HG02571 (cell line): Measurements from ENCODE around the gene RNF123.
A peak's percentile ranks its signal among the peaks of the same experiment; 100 is the strongest.

Source experiments
- ATAC-seq: cut with Tn5 transposase; IDR thresholded peaks from one replicate; pipeline ENCODE4 v1.9.1; 2021; ENCODE audit warnings: mild to moderate bottlenecking, moderate library complexity; ENCODE audit not compliant: unreplicated experiment

Gene RNF123

DNA sequence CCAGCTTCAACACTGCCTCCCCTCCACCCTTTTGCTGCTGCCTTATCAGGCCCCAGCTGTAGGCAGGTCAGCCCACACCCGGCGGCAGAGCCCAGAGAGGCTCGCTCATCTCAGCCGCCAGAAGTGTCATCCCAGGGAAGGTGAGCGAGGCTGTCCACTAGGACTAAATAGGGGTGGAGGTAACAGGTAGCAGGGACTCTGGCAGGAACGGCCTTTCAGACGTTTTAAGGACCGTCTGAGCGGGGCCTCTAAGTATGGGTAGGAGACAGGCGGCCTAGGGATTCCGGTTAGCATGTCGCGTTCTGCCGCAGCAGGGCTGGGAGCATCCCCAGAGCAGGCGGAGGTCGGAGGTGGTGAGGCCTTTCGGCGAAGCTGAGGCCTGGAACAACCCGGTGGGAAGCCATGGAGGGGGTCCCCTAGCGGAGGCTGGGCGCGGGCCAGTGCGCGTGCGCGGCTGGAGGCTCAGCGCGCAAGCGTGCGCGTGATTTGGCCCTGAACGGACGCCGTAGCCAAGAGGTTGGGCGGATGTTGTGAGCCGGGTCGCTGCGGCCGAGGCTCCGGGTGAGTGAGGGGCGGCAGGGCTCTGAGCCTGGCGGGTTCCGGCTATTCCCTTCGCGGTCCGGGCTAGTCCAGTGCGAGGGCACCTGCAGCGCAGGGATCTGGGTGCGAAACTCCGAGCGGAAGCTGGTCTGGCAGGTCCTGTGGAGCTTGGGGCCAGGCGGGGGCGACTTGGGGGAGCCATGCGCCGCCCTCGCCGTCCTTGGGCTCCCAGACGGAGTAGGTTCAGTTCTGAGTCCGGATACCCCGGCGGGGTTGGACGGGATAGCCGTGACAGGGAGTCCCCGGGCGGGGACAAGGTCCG lies at the start of gene RNF123, which contains the start of gene MST1:
Gene RNF123, plus strand, starts transcription at position 512 of the 862 bp plus-strand sequence. CDS start 1,609 bp downstream, outside the sequence.
Gene MST1, minus strand, starts transcription at position 429 of the 862 bp plus-strand sequence. CDS start 783 bp downstream, outside the sequence.
- peak; percentile 62 for ATAC-seq

DNA sequence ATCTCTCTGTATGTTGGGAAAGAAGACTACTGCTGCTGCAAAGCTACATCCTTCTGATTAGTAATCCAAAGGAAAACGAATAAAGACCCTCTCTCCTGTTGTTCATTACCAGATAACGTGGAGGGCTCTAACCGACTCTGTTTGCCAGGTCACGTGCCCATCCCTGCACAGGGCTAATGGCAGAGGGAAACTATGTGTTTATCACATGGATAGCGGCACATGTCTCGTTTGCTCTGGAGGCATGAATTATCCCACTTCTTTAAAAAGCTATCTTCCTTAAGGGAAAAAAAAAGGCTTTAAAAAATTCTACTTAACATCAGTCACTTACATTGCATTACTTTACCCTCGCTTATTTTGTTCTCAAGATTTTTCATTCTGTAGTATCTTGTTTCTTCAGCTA lies 48.1 kb upstream of the RNF123 start:
- no peak for ATAC-seq

DNA sequence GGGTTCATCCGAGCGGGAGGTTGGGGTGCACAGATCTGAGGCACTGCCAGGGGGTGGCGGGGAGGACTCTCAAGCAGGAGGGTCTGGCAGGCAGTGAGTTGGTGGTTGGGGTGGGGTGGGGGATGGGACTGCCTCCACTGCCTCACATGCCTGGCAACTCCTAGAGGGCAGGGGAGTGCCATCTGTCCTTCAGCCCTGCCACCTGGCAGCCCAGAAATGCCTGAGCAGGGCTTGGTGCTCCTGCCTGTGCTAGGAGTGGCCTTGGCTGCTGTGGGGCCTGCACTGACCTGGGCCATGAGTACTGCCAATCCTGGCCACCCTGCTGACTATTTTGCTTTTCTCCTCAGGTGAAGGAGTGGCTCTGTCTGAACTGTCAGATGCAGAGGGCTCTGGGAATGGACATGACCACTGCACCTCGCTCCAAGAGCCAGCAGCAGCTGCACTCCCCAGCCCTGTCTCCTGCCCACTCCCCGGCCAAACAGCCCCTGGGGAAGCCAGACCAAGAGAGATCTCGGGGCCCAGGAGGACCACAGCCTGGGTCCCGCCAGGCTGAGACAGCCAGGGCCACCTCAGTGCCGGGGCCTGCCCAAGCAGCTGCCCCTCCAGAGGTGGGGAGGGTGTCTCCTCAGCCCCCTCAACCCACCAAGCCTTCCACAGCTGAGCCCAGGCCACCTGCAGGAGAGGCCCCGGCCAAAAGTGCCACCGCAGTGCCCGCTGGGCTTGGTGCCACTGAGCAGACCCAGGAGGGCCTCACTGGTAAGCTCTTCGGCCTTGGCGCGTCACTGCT lies 47.2 kb upstream of the RNF123 start:
- no peak for ATAC-seq

DNA sequence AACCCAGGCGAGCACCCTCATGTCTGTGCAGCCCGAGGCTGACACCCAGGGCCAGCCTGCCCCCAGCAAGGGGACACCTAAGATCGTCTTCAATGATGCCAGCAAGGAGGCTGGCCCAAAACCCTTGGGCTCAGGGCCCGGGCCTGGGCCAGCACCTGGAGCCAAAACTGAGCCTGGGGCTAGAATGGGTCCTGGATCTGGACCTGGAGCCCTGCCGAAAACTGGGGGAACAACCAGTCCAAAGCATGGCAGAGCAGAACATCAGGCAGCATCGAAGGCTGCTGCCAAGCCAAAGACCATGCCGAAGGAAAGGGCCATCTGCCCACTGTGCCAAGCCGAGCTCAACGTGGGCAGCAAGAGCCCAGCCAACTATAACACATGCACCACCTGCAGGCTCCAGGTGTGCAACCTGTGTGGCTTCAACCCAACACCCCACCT lies 46.6 kb upstream of the RNF123 start:
- ATAC-seq: no peak

DNA sequence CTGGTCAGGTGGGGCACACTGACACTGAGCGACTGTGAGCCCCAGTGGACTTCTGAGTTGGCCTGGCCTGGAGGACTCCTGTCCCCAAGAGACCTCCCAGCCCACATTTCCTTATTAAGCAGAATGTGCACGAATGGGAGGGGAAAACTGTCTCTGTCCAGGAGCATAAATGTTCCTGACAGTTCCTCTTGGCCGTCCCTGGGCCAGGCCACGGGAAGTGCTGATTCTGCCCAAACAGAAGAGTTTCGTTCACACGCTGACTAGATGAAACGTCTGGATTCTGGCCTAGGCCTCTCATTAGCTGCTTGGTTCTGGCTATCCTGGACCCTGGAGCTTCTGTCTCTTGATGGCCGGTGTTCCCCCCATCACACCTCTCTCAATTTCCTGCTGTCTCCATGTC lies 44.7 kb upstream of the RNF123 start:
- ATAC-seq: no peak

DNA sequence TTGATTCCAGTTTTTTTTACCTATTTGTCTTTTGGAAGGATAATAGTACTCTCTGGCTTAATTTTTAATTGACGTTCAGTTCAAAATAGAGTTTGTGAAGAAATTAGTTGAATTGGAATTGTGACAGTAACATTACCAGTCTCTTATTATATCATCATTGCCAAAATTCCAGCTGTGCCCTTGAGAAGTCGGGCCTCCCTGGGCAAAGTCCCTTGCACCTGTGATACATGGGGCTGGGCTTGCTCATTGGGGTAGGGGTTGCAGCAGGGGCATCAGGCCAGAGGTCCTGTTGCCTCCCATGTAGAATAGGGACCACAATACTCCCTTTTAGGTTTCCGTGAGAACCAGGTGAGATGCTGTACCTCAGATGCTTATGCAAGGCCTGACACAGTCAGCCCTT lies 43.1 kb upstream of the RNF123 start:
- no peak for ATAC-seq

DNA sequence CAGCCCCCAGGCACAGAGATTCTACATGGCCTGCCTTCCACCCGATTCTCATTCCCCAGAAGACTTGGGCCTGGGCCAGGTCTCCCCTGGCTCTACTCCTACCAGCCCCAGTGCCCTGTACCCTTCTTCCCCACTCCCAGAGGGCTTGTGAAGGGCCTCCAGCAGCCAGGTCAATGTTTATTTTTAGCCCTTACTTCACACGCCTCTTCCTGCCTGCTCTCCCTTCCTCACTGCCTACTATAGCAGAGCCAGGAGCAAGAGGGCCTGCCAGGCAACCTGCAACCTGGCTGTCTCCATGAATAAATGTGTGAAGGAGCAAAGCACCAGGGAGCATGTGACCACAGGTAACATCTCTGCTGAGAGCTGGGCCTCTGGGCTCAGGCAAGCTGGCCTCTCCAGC lies 41.6 kb upstream of the RNF123 start:
- no peak for ATAC-seq

DNA sequence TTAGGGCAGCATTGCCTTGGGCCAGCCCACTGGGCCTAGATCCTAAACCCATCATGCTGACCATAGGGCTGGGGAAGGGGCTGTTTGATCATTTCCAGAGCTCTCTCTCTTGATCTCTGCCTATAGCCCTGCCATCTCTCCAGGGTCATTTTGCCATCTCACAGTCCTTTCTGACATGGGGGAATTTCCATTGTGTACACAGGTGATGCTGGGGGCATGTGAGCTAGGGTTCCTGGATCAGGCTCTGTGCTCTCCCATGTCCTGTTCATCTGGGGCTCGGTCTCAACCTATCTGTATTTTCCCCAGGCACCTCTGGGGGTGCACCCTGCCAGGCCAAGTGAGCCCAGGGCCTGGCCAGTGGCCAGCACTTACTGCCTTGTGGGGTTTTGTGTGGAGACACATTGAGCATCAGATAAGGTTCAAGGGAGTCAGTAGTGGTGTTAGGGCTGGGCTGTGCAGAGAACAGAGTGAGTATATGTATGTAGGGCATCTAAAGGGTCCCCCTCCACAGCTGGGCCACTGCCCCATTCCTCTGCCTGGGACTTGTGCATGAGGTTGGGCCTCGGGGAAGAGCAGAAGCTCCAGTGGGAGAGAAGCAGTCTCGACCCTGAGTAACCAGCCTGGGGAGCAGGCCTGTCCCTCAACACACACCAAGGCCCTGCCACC lies 40.9 kb upstream of the RNF123 start:
- no peak for ATAC-seq

DNA sequence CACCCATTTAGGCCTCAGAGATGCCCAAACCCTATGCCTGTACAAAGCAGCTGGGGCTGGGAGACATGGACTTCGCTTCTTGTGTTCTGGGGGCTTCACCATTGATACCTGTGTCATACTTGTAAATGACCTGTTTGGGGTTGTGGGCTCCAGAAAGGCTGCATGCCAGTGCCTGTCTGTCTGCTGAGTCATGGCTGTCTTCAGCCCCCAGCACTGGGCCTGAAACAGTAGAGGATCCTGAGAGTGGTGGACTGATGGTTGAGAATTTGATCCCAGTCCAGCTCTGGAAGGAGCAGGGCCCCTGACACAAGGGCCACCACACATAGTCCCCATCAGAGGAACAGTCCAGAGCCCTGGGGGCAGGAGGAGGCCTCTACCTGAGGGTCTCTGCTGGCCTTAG lies 39.8 kb upstream of the RNF123 start:
- no peak for ATAC-seq

DNA sequence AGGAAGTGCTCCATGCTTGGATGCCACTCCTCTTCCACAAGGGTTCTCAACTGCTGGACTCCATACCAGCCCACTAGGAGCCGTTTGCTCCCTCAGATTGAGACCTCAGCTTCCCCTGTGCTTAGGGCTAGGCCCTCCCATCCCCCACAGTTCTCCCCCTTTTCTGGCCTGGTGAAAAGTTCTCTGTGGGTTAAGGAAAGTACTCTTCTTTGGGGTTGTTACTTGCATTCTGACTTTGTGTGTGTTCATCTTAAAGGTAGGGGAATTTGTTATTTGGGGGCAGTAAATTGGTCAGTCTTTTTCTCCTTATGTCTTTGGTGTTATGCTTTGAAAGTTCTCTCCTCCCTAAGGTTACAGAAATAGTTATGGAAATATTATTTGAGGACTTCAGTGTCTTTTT lies 39.2 kb upstream of the RNF123 start:
- no peak for ATAC-seq

DNA sequence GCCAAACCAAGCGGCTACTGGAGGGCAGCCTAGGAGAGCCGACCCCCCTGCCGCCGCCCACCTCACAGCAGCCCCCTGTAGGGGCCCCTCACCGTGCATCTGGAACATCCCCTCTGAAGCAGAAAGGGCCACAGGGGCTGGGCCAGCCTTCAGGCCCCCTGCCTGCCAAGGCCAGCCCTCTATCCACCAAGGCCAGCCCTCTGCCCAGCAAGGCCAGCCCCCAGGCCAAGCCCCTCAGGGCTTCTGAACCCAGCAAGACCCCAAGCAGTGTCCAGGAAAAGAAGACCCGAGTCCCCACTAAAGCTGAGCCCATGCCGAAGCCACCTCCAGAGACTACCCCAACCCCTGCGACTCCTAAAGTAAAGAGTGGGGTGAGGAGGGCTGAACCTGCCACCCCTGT lies 38.7 kb upstream of the RNF123 start:
- ATAC-seq: no peak

DNA sequence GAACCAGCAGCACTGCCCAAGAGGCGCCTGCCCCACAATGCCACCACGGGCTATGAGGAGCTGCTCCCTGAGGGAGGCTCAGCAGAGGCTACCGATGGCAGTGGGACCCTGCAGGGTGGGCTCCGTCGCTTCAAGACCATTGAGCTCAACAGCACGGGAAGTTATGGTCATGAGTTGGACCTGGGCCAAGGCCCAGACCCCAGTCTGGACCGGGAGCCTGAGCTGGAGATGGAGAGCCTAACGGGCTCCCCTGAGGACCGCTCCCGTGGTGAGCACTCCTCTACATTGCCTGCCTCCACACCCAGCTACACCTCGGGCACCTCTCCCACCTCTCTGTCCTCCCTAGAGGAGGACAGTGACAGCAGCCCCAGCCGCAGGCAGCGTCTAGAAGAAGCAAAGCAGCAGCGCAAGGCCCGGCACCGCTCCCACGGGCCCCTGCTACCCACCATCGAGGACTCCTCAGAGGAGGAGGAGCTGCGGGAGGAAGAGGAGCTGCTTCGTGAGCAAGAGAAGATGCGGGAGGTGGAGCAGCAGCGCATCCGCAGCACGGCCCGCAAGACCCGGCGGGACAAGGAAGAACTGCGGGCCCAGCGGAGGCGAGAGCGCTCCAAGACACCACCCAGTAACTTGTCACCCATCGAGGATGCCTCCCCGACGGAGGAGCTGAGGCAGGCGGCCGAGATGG lies 37.0 kb upstream of the RNF123 start:
- no peak for ATAC-seq

DNA sequence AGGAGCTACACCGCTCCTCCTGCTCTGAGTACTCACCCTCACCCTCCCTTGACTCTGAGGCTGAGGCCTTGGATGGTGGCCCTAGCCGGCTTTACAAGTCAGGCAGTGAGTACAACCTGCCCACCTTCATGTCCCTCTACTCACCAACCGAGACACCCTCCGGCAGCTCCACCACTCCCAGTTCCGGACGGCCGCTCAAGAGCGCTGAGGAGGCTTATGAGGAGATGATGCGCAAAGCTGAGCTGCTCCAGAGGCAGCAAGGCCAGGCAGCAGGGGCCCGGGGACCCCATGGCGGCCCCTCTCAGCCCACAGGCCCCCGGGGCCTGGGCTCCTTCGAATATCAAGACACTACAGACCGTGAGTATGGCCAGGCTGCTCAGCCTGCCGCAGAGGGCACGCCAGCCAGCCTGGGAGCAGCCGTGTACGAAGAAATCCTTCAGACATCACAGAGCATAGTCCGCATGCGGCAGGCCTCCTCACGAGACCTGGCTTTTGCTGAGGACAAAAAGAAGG lies 36.4 kb upstream of the RNF123 start:
- ATAC-seq: no peak

DNA sequence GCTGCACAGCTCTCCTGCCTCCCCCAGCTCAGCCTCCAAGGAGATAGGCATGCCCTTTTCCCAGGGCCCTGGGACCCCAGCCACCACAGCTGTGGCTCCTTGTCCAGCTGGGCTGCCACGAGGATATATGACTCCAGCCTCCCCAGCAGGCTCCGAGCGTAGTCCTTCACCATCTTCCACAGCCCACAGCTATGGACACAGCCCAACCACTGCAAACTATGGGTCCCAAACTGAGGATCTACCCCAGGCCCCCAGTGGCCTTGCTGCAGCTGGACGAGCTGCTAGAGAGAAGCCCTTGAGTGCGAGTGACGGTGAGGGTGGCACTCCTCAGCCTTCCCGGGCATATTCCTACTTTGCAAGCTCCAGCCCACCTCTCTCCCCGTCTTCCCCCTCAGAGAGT lies 35.7 kb upstream of the RNF123 start:
- ATAC-seq: no peak

DNA sequence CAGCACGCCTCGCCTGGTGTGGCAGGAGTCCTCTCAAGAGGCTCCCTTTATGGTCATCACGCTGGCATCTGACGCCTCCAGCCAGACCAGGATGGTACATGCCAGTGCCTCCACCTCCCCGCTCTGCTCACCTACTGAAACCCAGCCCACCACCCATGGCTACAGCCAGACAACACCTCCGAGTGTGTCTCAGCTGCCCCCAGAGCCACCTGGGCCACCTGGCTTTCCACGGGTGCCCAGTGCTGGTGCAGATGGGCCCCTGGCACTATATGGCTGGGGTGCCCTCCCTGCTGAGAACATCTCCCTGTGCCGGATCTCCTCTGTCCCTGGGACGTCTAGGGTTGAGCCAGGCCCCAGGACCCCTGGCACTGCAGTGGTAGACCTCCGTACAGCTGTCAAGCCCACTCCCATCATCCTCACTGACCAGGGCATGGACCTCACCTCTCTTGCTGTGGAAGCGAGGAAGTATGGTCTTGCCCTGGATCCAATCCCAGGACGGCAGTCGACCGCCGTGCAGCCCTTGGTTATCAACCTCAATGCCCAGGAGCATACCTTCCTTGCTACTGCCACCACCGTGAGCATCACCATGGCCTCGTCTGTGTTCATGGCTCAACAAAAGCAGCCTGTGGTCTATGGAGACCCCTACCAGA lies 35.1 kb upstream of the RNF123 start:
- no peak for ATAC-seq

DNA sequence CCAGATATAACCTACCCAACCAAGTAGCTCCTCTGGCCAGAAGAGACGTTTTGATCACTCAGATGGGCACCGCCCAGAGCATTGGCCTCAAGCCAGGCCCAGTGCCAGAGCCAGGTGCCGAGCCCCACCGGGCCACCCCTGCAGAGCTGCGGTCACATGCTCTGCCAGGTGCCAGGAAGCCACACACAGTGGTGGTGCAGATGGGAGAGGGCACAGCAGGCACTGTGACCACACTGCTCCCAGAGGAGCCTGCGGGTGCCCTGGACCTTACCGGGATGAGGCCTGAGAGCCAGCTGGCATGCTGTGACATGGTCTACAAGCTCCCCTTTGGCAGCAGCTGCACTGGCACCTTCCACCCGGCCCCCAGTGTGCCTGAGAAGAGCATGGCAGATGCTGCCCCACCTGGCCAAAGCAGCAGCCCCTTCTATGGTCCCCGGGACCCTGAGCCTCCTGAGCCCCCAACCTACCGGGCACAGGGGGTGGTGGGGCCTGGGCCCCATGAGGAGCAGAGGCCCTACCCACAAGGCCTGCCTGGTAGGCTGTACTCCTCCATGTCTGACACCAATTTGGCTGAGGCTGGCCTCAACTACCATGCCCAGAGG lies 34.3 kb upstream of the RNF123 start:
- no peak for ATAC-seq

DNA sequence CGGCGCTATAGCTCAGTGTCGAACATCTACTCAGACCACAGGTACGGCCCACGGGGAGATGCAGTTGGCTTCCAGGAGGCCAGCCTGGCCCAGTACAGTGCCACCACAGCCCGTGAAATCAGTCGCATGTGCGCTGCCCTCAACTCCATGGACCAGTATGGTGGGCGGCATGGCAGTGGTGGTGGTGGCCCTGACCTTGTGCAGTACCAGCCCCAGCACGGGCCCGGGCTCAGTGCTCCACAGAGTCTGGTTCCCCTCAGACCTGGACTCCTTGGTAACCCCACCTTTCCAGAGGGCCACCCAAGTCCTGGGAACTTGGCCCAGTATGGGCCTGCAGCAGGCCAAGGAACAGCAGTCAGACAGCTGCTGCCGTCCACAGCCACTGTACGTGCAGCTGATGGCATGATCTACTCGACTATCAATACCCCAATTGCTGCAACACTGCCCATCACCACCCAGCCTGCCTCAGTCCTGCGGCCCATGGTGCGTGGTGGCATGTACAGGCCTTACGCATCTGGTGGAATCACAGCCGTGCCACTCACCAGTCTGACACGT lies 33.5 kb upstream of the RNF123 start:
- no peak for ATAC-seq

DNA sequence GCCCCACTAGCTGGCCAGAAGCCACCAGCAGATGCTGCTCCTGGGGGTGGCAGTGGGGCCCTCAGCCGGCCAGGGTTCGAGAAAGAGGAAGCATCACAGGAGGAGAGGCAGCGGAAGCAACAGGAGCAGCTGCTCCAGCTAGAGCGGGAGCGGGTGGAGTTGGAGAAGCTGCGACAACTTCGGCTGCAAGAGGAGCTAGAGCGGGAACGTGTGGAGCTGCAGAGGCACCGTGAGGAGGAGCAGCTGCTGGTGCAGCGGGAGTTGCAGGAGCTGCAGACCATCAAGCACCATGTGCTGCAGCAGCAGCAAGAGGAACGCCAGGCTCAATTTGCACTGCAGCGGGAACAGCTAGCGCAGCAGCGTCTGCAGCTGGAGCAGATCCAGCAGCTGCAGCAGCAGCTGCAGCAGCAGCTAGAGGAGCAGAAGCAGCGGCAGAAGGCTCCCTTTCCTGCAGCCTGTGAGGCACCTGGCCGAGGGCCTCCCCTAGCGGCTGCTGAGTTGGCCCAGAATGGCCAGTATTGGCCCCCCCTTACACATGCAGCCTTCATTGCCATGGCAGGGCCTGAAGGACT lies 32.7 kb upstream of the RNF123 start:
- no peak for ATAC-seq
